Upper lobe of left lung (tissue), 6 donors: ENCODE measurements around the gene LAMTOR2. TPM values are rescaled to one million over a fixed set of nuclear protein-coding genes. Genes with fewer than 3 reads are reported as not detected.
"Not testable (repeated sequence)": the region's sequence is repeated elsewhere in the genome, so short reads cannot be mapped to it uniquely, and the experiment has no call there.

ENCODE experiments used
- ATAC-seq, 2 donors: fragments of 200-7000 bp; cut with Tn5 transposase; one replicate each; pipeline ENCODE4 v1.9.1; 2022; ENCODE audit warnings: mild to moderate bottlenecking in 2 of 2, moderate library complexity in 2 of 2; ENCODE audit not compliant: low FRiP score in 2 of 2
- DNase-seq, 2 donors: peaks; one replicate each; pipeline ENCODE4 v3.0.0-alpha.2; 2019 to 2020
- H3K27ac ChIP-seq, 4 donors: fragments of 200-600 bp; sonication (generic); one replicate each; pipeline ENCODE4 v1.5.1; 2016 to 2019
- H3K27me3 ChIP-seq, 4 donors: fragments of 200-600 bp; sonication (generic); one replicate each; pipeline ENCODE4 v1.5.1; 2017 to 2019
- H3K36me3 ChIP-seq, 4 donors: fragments of 200-600 bp; sonication (generic); one replicate each; pipeline ENCODE4 v1.5.1; 2016 to 2019
- H3K4me1 ChIP-seq, 4 donors: fragments of 200-600 bp; sonication (generic); one replicate each; pipeline ENCODE4 v1.5.1; 2018 to 2019
- H3K4me3 ChIP-seq, 4 donors: fragments of 200-600 bp; sonication (generic); one replicate each; pipeline ENCODE4 v1.5.1; 2017 to 2019; ENCODE audit warnings: mild to moderate bottlenecking in 2 of 4, moderate library complexity in 1 of 4
- H3K9me3 ChIP-seq, 4 donors: fragments of 200-600 bp; sonication (generic); one replicate each; pipeline ENCODE4 v1.5.1; 2018 to 2019
- EP300 ChIP-seq, 4 donors: sonication (generic); formaldehyde crosslinking; IDR thresholded peaks; one replicate each; pipeline ENCODE4 v1.5.1; 2017; ENCODE audit warnings: antibody characterized with exemption in 4 of 4, control low read depth in 2 of 4
- POLR2A ChIP-seq, 4 donors: fragments of 450-650 bp; IDR thresholded peaks; one replicate each; pipeline ENCODE4 v1.5.1; 2016 to 2017; ENCODE audit warnings: antibody characterized with exemption in 4 of 4, mild to moderate bottlenecking in 2 of 4
- POLR2AphosphoS5 ChIP-seq, 2 donors: sonication (generic); formaldehyde crosslinking; IDR thresholded peaks; one replicate each; pipeline ENCODE4 v1.5.1; 2017; ENCODE audit warnings: antibody characterized with exemption in 2 of 2
- WGBS, 2 donors: methylation state at CpG; one replicate each; pipeline ENCODE4 v1.1.5; 2017 to 2018; 5-methylcytosine and 5-hydroxymethylcytosine counted together
- total RNA-seq, 6 donors: library from RNA; depleted of rRNA in 4 of 6; stranded (reverse); fragments of >200 nt in 4 of 6; gene quantifications; one replicate each; pipeline versions ENCODE4 v1.1.0 to v1.2.1, GENCODE V29; 2016 to 2021
- TF ChIP-seq, protein P1 (sequence below), 6 experiments: fragments of 450-650 bp in 4 of 6; fragments of 200-600 bp in 2 of 6; sonication (generic) in 2 of 6; IDR thresholded peaks; one replicate each; pipeline ENCODE4 v1.5.1; 2016 to 2019; ENCODE audit warnings: antibody characterized with exemption in 6 of 6
- donor health status: DM: no; HTN: no; CAD: no; lungs with moderate emphysema.
- donor health status: DM: no; HTN: yes; CAD: no; lungs with severe emphysema.

Gene LAMTOR2
- total RNA-seq, 6 donors from 2014 or later = 35.6 to 84.5 (median 68.8) TPM

DNA sequence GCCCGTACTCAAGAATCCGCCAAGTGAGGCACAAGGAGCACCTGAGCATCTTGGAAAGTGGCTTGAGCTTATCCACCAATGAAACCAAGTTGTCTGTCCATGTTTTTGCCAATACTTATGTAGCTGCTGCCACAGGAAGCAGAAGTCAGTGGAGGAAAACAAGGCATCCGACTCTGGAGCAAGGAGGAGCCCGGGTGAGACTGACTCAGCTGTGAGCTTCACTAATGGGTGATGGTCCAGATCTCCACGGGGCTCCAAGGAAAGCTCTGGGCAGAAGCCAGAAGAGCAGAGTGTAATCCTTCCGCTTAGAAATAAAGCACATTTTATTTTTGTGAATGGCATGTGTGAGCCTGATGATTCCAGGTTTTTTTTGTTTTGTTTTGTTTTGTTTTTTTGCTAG lies 21.6 kb upstream of the LAMTOR2 start:
- H3K9me3 ChIP-seq = no peaks in the 10 kb centered on the region
- no peak for TF ChIP-seq EP300 (IDR thresholded peaks at IDR 0.05)
- TF ChIP-seq POLR2A (IDR thresholded peaks at IDR 0.05) = no peak
- TF ChIP-seq, protein P1, sequence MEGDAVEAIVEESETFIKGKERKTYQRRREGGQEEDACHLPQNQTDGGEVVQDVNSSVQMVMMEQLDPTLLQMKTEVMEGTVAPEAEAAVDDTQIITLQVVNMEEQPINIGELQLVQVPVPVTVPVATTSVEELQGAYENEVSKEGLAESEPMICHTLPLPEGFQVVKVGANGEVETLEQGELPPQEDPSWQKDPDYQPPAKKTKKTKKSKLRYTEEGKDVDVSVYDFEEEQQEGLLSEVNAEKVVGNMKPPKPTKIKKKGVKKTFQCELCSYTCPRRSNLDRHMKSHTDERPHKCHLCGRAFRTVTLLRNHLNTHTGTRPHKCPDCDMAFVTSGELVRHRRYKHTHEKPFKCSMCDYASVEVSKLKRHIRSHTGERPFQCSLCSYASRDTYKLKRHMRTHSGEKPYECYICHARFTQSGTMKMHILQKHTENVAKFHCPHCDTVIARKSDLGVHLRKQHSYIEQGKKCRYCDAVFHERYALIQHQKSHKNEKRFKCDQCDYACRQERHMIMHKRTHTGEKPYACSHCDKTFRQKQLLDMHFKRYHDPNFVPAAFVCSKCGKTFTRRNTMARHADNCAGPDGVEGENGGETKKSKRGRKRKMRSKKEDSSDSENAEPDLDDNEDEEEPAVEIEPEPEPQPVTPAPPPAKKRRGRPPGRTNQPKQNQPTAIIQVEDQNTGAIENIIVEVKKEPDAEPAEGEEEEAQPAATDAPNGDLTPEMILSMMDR (IDR thresholded peaks at IDR 0.05) = no peak
- TF ChIP-seq POLR2AphosphoS5 (IDR thresholded peaks at IDR 0.05) = no peak
- no peaks in the 10 kb centered on the region for H3K27me3 ChIP-seq
- peaks cover 0 to 5% (median 0%) of the 10 kb centered on the region in 4 donors for H3K4me1 ChIP-seq
- ATAC-seq (no peak), DNase-seq (no peak)
- H3K36me3 ChIP-seq = peaks cover 0 to 15% (median 9%) of the 10 kb centered on the region in 4 donors
- H3K27ac ChIP-seq = peak overlapping the region in 2 of 4 donors; percentile 11 to 12
- H3K4me3 ChIP-seq = no peak overlapping the region
- 59 to 69% methylated on average over 6 of the region's 6 CpGs for WGBS, 2 donors

DNA sequence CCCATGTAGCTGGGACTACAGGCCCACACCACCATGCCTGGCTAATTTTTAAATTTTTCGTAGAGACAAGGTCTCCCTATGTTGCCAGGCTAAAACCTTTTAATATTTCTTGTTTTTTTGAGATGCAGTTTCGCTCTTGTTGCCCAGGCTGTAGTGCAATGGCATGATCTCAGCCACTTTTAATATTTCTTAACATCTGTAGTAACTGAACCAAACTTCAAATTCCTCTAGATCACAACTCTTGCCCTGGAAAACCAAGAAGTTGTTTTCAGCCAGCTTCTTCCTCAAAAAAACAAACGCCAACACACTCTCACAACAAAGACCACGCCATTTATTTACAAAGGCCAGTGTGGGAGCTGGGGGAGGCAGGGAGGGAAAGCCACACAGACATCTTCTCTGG lies 19.6 kb upstream of the LAMTOR2 start:
- ATAC-seq, H3K4me3 ChIP-seq, DNase-seq, H3K4me1 ChIP-seq, H3K27ac ChIP-seq, H3K27me3 ChIP-seq, H3K9me3 ChIP-seq: not testable (repeated sequence)
- peaks cover 0 to 32% (median 11%) of the 10 kb centered on the region in 4 donors for H3K36me3 ChIP-seq
- 89 to 90% methylated on average over 4 of the region's 4 CpGs for WGBS, 2 donors

DNA sequence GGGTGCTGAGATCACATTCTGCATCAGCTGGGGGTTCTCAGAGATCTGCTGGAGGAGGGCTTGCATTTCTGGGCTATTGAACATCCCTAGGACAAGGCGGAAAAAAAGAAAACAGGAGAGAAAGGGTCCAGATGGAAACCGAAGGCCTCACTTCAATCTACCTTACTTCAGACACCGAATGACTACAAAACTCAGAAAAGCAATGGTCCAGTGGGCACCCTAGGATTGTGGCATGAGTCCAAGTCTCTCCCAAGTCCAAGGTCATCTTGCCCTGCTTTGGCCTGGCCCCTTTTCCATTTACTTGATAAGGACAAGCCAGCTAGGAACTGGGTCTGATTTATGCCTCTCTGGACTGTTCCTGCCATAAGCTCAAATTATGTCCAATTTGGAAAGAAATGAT lies 11.8 kb upstream of the LAMTOR2 start:
- Histone ChIP-seq H3K4me3 (no peak overlapping the region), H3K27ac (no peak overlapping the region), H3K27me3 (no peaks in the 10 kb centered on the region), H3K36me3 (peaks cover 0 to 72% (median 32%) of the 10 kb centered on the region in 4 donors), H3K9me3 (no peaks in the 10 kb centered on the region), H3K4me1 (no peaks in the 10 kb centered on the region)
- 89 to 93% methylated on average over 3 of the region's 3 CpGs for WGBS, 2 donors
- no peak for ATAC-seq
- no peak for TF ChIP-seq EP300 (IDR thresholded peaks at IDR 0.05)
- no peak for DNase-seq

DNA sequence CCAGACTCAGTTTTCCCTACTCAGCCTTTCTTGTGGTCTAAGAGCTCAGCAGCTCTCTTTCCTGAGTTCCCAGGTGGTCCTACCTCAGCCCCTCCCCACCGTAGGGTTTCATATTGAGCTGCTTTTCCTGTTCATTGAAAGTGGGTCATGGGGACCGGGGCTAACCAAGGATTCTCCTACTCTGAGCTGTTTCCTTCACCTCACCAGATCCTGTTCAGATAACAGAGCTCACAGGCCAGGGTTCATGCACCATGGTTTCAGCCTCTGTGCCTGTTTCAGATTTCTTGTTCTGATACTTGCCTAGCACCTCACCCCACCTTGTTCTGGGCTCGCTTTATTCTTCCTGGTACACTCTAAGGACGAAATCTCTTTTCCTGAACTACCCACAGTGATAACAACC lies 9.5 kb upstream of the LAMTOR2 start:
- 87 to 88% methylated on average over 4 of the region's 4 CpGs for WGBS, 2 donors

DNA sequence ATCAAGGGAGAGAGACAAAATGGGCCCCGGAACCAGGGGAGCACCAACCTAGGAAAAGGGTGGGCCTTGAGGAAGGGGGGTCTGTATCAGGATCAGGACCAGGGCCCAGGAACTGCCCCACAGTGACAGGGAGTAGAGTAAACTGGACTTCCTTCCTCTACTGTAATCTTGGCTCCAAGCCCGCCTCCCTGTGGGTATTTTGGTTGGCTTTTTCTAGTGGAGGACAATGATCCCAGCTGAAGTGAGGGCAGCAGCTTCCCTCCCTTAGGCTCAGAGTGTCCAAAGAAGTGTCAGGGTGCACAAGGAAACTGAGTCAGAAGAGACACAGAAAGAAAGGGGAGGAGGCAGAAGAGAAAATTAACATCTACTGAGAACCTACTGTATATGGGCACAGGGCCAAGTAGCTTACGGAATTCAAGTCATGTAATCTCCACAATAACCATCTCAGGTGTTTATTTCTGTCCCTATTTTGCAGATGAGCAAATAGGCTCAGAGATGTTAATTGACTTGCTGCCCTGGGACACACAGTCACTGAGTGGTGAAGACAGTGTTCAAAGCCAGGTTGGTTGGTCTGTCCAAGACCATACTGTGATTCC lies 5.8 kb upstream of the LAMTOR2 start:
- Histone ChIP-seq H3K9me3 (no peaks in the 10 kb centered on the region), H3K27ac (no peak overlapping the region), H3K4me1 (peaks cover 0 to 16% (median 11%) of the 10 kb centered on the region in 4 donors), H3K36me3 (peaks cover 0 to 44% (median 13%) of the 10 kb centered on the region in 4 donors), H3K27me3 (no peaks in the 10 kb centered on the region), H3K4me3 (no peak overlapping the region)
- TF ChIP-seq, protein P1 (IDR thresholded peaks at IDR 0.05) = no peak
- no peak for TF ChIP-seq POLR2AphosphoS5 (IDR thresholded peaks at IDR 0.05)
- TF ChIP-seq EP300 (IDR thresholded peaks at IDR 0.05) = no peak
- TF ChIP-seq POLR2A (IDR thresholded peaks at IDR 0.05) = no peak
- DNase-seq (no peak), ATAC-seq (no peak)
- 64 to 67% methylated on average over 3 of the region's 3 CpGs for WGBS, 2 donors

More for the DNA sequence above, 9.5 kb upstream of the LAMTOR2 start:
- no peak overlapping the region for H3K4me3 ChIP-seq
- DNase-seq = no peak
- H3K27me3 ChIP-seq = no peaks in the 10 kb centered on the region
- no peak for ATAC-seq
- no peak for TF ChIP-seq EP300 (IDR thresholded peaks at IDR 0.05)
- no peak for TF ChIP-seq POLR2AphosphoS5 (IDR thresholded peaks at IDR 0.05)
- TF ChIP-seq POLR2A (IDR thresholded peaks at IDR 0.05) = no peak
- TF ChIP-seq, protein P1 (IDR thresholded peaks at IDR 0.05) = no peak
- H3K4me1 ChIP-seq = peaks cover 0 to 5% (median 2%) of the 10 kb centered on the region in 4 donors
- H3K27ac ChIP-seq = no peak overlapping the region
- H3K36me3 ChIP-seq = peaks cover 0 to 73% (median 38%) of the 10 kb centered on the region in 4 donors
- H3K9me3 ChIP-seq = no peaks in the 10 kb centered on the region

DNA sequence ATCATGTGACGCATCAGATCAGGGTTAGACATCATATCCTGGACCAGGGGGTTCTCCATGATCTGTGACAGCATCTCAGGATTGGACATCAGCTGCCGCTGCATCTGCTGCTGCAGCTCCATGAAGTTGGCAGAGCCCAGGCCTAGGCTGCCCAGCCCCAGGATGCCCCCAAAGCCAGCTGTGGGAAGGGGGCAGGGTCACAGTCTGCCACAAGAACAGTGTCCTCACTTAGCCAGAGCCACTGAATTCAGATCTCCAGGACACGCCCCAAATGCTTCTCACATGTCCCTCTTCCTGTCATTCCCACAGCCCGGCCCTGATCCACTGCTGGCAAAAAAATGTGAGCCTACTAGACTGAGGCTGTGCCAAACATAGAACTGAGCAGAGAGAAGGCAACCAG lies 4.2 kb upstream of the LAMTOR2 start:
- Histone ChIP-seq H3K27me3 (no peaks in the 10 kb centered on the region), H3K9me3 (no peaks in the 10 kb centered on the region), H3K4me1 (peaks cover 3 to 17% (median 15%) of the 10 kb centered on the region in 4 donors), H3K4me3 (no peak overlapping the region), H3K36me3 (peaks cover 0 to 33% (median 11%) of the 10 kb centered on the region in 4 donors), H3K27ac (no peak overlapping the region)
- ATAC-seq = no peak
- no peak for DNase-seq
- no peak for TF ChIP-seq POLR2A (IDR thresholded peaks at IDR 0.05)
- 69 to 100% methylated on average over 1 to 4 of the region's 4 CpGs for WGBS, 2 donors
